ENCODE measurements around the gene OCSTAMP. TPM values are rescaled to one million over a fixed set of nuclear protein-coding genes. Genes with fewer than 3 reads are reported as not detected.

The OCSTAMP gene
- total and polyA plus RNA-seq, 2 experiments from 2014 or later, result not detected

DNA sequence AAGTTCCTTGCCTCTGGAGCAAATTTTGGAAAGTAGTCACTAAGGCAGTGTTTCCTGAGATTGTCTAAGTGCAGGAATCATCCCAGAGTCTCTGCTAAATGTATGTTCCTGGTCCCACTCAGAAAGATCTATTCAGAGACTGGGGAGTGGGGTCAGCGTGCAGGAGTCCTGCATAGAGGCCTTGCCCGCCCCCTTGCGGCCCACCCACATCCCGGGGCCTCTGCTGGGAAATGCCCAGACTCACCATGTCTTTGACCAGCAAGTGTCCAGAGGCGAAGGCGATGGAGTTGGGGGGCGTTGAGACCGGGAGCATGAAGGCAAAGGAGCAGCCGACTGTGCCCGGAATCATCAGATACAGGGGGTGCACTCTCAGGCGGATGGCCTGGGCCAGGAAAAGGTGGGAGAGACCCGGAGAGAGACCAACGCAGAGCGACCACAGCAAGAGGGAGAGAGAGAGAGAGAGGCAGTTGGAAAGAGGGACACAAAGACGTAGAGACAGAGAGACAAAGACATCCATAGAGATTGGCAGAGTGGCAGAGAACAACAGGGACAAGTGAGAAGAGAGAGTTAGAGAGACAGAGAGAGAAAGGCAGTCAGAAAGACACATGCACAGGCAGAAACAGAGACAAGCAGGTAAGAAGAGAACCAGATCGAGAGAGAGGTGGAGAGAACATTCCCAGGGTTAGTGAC, 12.9 kb upstream of the OCSTAMP start:
- Histone ChIP-seq H3K9me2 (replicated peaks; ENCODE audit: insufficient read depth) (no peaks in the 10 kb centered on the region), H3K4me2 (peak overlapping the region; percentile 75), H2AFZ (peak overlapping the region; percentile 27), H3K27me3 (no peaks in the 10 kb centered on the region), H3K4me3 (no peak overlapping the region), H4K20me1 (ENCODE audit: insufficient read depth, poor library complexity, severe bottlenecking) (no peaks in the 10 kb centered on the region), H3K27ac (no peak overlapping the region), H3K4me1 (ENCODE audit: insufficient read depth) (no peaks in the 10 kb centered on the region), H3K79me2 (no peaks in the 10 kb centered on the region), H3K9me3 (ENCODE audit: low read depth) (no peaks in the 10 kb centered on the region), H3K36me3 (replicated peaks; ENCODE audit: insufficient read depth, low read depth) (no peaks in the 10 kb centered on the region)
- TF ChIP-seq CTCF (IDR thresholded peaks at IDR 0.05; ENCODE audit: poor library complexity), result no peak
- no peak for DNase-seq (ENCODE audit: low spot score)
- 90% methylated on average over 15 of the region's 16 CpGs for WGBS (ENCODE audit: low lambda C conversion rate, missing lambda C conversion rate)

- no peak overlapping the region for H3K27ac ChIP-seq
Measured at GRCh38 chr20:46562373-46563169, 12.1 kb upstream of the OCSTAMP start.

GRCh38 chr20:46562009-46562372, 11.5 kb upstream of the OCSTAMP start:
- Histone ChIP-seq H3K9me3 (ENCODE audit: low read depth) (no peaks in the 10 kb centered on the region), H3K27me3 (no peaks in the 10 kb centered on the region), H3K9me2 (replicated peaks; ENCODE audit: insufficient read depth) (no peaks in the 10 kb centered on the region), H3K4me3 (no peak overlapping the region), H3K4me1 (ENCODE audit: insufficient read depth) (no peaks in the 10 kb centered on the region), H3K27ac (no peak overlapping the region), H3K36me3 (replicated peaks; ENCODE audit: insufficient read depth, low read depth) (no peaks in the 10 kb centered on the region), H3K79me2 (no peaks in the 10 kb centered on the region), H4K20me1 (ENCODE audit: insufficient read depth, poor library complexity, severe bottlenecking) (no peaks in the 10 kb centered on the region), H2AFZ (peak overlapping the region; percentile 53), H3K4me2 (peak overlapping the region; percentile 75)
- no peak for DNase-seq (ENCODE audit: low spot score)
- no peak for TF ChIP-seq EZH2phosphoT487 (IDR thresholded peaks at IDR 0.05; ENCODE audit: low read depth, severe bottlenecking, unreplicated experiment)
- no peak for TF ChIP-seq EZH2 (IDR thresholded peaks at IDR 0.05; ENCODE audit: borderline replicate concordance)
- TF ChIP-seq CTCF (IDR thresholded peaks at IDR 0.05; ENCODE audit: poor library complexity), result no peak
- 58% methylated on average over 5 of the region's 5 CpGs for WGBS (ENCODE audit: low lambda C conversion rate, missing lambda C conversion rate)

More at GRCh38 chr20:46562373-46563169, 12.1 kb upstream of the OCSTAMP start:
- H3K36me3 ChIP-seq (replicated peaks; ENCODE audit: insufficient read depth, low read depth), result no peaks in the 10 kb centered on the region
- no peaks in the 10 kb centered on the region for H4K20me1 ChIP-seq (ENCODE audit: insufficient read depth, poor library complexity, severe bottlenecking)
- no peaks in the 10 kb centered on the region for H3K79me2 ChIP-seq
- no peaks in the 10 kb centered on the region for H3K27me3 ChIP-seq
- H3K9me2 ChIP-seq (replicated peaks; ENCODE audit: insufficient read depth), result no peaks in the 10 kb centered on the region
- 21% methylated on average over 19 of the region's 19 CpGs for WGBS (ENCODE audit: low lambda C conversion rate, missing lambda C conversion rate)
- H3K4me2 ChIP-seq, result peak overlapping the region; percentile 75
- DNase-seq (ENCODE audit: low spot score), result peak; percentile 78
- H3K4me1 ChIP-seq (ENCODE audit: insufficient read depth), result no peaks in the 10 kb centered on the region
- TF ChIP-seq CTCF (IDR thresholded peaks at IDR 0.05; ENCODE audit: poor library complexity) (peak; percentile 82), EZH2 (IDR thresholded peaks at IDR 0.05; ENCODE audit: borderline replicate concordance) (no peak)
- H2AFZ ChIP-seq, result peak overlapping the region; percentile 53
- no peak overlapping the region for H3K4me3 ChIP-seq
- no peaks in the 10 kb centered on the region for H3K9me3 ChIP-seq (ENCODE audit: low read depth)

Measured in hepatocyte (in vitro differentiated cells).